Activated CD8-positive, alpha-beta memory T cell treated with anti-CD3 and anti-CD28 coated beads for 4 hours (primary cell): ENCODE results near the gene COL27A1.

ENCODE experiments used
- DNase-seq, 2 donors: peaks; one replicate each; pipeline ENCODE4 v3.0.0-alpha.2; 2020; ENCODE audit warnings: low read depth in 2 of 2

The COL27A1 gene

DNA sequence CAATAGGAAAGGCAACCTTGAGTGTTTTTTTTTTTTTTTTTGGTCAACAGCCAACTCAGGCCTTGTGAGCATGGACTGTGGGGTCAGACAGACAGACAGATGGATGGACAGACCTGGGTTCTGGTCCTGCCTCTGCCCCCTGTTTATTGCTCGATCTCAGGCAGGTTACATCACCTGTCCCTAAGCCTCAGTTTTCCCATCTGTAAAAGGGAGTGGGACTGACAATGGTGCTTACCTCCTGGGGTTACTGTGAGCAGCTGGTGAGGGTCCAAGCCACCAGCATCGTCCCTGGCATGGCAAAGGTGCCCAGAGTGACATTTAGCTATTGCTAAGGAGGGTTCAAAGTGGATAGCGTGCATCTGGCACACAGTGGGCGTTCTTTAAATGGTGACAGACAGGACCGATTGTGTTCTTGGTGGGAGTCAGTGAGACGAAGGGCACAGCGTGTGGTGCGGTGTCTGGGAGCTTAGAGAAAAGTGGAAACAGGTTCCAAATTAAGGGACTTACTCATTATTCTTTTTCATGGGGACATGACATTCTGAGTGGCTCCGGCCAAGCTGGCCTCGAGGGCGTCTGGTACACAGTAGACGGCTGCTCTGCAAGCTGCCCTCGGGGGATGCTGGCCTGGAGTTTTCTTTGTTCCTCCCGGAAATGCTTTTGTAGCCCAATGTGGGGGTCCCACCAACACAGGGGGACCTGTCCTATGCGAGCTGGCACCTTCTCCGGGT is 72.1 kb downstream of the COL27A1 start:
- no peak for DNase-seq

DNA sequence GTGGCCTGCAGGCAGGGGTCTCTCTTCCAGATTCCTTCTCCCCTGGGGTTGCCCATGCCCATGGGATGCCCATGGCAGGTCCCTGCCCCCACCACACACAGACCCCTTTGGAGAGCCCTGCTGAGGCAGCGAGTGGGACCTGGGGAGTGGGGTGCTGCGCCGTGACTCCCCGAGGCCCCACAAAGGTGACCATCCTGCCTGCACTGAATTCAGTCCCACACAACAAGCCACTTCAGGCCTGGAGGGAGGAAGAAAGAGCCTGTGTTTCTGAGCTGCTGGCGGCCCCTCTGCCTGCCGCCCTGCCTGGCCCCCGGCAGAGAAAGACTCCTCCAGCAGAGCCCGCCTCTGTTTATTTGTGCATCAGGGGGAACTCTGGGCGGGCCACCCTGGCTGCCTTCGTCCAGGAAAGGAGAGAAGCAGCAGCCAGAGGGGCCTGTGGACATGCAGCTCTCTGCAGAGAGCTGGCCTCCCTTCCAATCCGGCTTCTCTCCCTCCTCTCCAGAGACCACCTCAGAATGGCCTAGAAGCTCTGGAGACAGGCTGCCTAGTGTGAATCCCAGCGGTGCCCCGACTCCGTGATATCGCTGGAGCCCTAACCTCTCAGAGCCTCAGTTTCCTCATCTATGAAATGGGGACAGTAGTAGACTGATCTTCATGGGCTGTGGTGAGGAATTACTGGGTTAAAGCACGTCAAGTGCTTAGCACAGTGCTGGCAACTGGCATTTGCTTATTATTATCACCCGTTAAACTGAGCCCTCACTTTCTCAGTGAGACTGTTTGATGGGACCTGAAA is 72.9 kb downstream of the COL27A1 start:
- DNase-seq, result no peak

DNA sequence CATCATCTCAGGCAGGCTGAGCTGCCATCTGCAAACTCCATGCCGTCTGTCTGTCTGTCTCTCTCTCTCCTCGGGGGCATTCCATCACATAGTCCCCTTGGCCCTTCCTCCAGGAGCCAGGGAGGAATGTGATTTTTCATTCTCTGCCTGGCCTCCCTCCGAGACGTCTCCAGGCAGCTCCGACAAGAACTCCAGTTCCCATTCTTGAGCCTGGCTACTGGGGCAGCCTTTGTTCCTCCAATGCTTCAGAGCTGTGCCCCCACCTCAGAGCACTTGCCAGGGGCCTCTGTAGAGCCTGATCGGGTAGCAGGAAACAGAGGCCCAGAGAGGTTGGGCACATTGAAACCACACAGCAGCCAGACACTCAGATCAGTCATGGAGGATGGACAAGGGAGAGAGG is 74.0 kb downstream of the COL27A1 start:
- no peak for DNase-seq

DNA sequence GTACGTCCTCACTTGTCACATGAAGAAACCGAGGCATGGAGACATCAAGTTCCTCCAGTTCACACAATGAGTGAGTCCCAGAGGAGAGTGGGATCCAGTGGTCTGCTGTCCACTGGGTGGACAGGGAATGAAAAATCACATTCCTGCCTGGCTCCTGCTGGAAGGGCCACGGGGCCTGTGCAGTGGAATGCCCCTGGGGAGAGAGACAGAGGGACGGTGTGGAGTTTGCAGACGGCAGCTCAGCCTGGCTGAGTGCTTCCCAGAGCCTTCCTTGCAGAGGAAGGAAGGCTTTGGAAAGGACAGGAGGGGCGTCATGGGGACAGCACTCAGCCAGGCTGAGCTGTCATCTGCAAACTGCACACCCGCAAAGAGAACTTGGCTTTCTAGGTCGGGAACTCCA is 74.7 kb downstream of the COL27A1 start:
- no peak for DNase-seq

DNA sequence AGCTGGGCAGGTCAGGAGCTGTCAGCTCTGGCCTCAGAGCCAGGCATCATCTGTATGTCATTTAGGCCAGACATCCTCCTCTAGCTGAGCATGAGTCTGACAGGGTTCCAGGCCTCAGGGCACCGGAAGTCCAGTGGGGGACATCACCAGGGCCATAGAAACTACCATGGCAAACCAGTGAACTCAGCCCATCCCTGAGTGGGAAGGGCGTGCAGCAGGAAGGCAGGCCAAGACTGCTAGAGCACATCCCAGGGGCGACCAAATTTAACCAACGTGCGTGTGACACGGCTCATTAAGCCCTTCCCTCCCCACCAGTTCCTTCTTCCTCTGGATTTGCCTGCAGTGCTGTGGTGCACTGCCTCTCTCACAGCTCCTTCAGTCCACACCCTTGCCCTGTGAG is 75.9 kb downstream of the COL27A1 start:
- no peak for DNase-seq

DNA sequence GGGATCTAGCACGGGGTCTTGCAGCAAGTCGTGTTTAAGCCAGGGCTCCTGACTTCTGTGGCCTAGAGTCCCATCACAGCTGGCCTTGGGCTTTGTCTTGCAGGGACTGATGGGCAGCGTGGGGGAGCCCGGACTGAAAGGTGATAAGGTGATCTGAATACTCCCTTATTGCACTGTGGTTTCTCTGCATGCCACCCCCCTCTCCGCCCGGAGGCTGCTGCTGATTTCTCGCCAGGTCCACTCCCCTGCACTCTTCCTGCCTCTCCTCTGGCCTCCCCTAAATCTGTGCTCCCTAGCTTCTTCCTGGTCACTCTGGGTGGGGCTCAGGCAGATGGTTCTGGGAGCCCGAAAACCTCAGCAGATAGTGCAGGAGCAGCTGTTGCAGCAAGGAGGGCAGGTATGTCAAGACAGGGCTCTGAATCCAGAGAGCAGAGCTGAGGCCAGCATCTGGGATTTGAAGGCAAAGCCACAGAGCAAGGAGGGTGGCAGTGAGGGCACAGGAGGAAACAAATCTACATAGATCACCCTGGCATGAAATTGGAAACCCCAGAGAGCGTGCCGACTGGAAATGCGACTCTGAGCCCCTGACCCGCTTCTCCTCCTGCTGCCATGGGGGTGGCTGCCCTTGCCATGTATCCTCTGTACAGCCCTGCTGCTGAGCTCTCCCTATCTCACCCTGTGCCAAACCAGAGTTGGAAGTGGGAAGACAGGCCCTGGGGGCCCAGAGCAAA is 76.5 kb downstream of the COL27A1 start:
- no peak for DNase-seq

DNA sequence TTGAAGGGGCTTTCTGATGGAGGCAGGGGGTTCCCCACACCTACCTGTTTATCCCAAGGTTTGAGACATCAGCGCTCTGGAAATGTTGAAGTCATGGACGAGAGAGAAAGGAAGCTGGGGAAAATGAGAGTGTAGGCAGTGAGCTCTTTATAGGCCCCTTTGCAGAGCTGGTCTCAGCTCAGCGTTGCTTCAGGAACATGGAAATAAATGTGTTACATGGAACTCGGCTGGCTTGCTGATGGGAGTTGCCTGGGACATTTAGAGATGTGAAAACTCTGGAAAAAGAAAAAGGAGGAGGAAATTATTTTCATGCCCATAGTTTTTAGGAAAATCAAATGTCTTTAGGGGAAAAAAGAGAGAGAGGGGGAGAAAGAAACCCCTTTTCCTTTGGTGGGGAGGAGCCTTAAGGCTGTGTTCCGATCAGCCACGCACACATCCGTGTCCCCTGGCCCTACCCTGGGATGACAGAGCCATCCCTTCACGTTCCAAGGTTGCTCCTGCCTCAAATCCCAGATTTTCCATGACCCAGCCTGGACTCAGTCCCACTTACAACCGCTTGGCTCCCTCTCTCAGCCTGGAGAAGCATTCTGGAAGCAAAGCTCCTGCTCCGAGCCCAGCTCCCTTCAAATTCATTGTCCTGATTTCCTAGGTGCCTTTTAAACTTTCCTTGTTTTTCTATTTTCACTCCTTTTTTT is 78.3 kb downstream of the COL27A1 start:
- no peak for DNase-seq

DNA sequence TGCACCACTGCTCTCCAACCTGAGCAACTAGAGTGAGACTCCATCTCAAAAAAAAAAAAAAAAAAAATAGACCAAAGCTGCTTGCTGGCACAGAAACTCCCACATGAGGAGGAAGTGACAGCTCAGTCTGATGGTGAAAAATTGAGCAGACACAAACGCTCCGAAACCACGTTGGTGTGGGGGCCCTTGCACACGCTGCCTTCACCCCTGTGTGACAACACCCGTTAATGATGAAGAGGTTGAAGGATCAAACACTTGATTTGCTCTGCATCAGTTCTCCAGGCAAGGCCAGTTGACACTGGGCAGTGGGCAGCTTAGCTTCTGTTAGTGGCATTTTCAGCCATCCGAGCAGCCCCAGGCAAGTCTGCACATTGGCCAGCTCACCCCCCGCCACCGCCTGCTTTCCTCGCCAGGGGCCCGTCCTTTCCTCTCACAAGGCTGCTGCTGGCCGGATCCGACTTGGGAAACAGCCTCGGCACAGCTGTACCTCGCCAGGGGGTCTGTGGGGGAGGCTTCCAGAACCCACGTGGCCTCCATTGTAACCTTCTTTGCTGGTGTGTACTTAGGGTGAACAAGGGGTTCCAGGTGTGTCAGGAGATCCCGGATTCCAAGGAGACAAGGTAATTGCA is 79.8 kb downstream of the COL27A1 start:
- DNase-seq, result no peak

DNA sequence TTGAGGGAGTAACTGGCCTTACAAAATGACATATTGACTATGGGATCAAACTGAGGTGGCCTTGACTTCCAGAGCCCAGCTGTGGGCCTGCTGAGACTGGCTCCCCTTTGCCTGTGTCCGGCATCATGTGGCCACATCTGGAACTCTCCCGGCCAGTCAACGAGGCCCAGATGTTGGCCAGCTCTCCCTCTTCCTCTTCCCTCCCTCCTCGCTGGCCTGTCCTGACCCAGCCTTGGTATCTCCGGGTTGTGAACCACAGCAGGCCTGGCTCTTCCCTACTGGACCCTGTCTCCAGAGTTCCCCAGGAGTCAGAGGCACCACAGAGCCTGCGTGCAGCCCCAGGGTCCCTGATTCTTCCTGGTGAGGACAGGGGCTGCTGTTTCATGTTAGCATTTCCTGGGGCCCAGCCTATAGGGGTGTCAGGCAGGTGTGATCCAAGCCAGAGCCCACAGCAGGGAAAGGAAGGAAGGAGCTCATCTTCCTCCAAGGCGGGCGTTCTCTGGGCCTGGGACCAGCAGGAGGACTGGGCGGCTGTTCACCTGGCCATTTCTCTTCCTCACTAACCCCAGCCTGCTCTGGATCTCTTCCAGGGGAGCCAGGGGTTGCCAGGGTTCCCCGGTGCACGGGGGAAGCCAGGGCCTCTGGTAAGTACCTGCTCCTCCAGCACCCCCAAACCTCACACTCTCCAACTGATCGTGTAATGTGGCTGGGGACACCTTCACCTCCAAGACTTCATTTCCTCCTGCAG is 81.2 kb downstream of the COL27A1 start:
- no peak for DNase-seq

DNA sequence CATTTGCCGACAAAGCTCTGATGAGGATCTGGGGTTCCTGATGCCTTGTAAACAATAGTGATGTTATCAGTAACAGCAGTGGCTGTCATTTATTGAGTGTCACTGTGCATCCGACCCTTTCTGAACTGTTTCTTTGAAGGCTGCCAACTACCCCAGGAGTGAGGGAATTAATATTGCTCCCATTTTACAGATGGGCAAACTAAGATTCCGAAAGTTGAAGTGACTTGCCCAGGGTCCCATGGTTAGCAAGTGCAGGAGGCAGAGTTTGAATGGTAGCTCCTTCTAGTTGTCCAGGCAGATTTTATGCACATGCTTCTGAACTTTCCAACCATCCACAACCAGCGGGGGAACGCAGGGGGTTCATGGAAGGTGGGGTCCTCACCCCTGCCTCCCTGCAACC is 81.9 kb downstream of the COL27A1 start:
- DNase-seq, result no peak

DNA sequence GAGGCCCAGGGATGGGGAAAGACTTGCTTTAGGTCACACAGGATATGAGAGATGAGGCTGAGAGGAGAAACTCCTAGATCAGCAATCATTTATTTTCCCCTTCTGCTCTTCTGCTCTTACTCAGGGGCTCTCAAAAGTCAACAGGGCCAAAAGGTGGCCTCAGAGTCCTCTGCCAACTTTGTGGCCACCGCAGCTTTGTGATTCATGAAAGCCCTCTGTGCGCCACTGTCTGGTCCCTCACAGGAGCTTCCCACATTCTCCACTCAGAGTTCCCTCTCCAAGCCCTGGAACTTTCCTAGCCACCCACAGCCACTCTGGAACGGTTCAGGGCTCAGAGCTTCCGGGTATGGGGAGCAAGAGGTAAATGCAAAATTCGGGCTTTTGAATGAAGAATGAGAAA is 82.4 kb downstream of the COL27A1 start:
- no peak for DNase-seq

DNA sequence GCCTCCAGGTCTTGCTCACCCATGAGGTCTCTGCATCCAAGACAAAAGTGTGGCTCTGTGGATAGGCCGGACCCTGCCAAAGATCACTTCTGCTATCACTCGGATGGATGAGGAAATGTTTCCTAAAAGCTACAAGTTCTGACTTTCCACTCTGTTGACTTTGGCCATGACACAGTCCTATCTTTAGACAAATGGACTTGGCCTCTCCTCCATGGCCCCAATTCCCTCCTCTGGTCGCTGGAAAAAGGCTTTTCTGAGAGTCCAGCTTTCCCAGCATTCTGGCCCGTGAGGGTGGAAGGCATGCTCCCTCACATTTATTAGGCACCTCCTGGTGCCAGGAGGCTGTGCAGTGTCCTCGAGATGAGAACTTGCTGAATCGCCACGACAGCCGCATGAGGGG is 83.1 kb downstream of the COL27A1 start:
- no peak for DNase-seq

DNA sequence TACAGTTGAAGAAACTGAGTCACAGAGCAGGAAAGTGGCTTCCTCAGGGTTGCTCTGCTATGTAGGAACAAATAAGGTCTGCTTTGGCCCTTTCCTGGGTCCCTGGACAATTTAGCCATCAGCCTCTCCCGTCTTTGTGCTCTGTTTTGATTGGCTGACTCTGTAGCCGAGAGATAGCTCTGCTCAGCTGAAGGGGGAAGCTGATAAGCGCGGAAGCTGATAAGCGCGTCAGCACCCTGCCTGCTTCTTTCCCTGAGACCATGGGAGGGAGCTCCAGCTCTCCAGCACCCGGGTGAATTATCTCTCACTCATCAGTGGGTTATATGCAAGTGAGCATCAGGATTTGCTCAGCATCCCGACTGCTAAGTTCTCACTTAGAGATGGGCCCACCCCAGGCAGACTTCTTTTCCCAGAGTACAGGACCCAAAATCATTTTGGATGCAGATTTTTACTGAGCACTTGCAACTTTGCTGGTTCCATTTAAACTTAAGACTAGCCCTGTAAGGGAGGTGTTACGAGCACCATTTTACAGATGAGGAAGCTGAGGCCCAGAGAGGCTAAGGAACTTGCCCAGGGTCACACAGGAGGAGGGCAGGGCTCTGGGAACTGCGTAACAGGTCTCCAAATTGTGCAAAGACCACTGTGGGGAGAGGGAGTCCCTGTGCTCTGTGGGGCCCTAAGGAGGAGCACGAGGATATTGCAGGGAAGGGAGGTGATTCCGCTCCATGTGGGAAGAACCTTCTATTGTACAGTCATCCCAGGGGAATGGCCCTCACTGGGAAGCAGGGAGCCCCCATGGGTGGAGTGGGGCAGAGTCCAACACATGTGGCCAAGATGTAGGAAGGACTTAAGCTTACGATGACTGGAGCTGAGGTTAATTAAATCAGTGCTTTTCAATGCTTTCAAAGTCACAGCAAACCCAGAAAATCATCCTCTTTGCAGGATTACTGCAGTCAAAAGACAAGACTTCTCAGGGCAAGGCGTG is 83.8 kb downstream of the COL27A1 start:
- no peak for DNase-seq

DNA sequence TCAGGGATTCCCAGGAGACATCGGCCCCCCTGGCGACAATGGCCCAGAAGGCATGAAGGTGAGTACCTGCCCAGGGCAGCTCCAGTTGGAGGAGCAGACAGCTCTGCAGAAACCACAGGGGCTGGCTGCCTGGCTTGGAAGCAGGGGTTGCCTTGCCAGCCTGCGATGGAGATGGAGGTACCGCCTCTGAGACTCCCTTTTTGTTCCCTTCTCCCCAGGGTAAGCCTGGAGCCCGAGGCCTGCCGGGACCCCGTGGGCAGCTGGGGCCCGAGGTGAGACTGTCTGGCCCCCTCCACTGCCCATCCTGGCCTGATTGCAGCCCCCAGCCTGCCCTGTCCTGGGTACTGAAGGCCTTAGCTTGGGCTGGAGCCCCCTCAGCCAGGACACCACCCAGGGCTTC is 84.9 kb downstream of the COL27A1 start:
- no peak for DNase-seq

DNA sequence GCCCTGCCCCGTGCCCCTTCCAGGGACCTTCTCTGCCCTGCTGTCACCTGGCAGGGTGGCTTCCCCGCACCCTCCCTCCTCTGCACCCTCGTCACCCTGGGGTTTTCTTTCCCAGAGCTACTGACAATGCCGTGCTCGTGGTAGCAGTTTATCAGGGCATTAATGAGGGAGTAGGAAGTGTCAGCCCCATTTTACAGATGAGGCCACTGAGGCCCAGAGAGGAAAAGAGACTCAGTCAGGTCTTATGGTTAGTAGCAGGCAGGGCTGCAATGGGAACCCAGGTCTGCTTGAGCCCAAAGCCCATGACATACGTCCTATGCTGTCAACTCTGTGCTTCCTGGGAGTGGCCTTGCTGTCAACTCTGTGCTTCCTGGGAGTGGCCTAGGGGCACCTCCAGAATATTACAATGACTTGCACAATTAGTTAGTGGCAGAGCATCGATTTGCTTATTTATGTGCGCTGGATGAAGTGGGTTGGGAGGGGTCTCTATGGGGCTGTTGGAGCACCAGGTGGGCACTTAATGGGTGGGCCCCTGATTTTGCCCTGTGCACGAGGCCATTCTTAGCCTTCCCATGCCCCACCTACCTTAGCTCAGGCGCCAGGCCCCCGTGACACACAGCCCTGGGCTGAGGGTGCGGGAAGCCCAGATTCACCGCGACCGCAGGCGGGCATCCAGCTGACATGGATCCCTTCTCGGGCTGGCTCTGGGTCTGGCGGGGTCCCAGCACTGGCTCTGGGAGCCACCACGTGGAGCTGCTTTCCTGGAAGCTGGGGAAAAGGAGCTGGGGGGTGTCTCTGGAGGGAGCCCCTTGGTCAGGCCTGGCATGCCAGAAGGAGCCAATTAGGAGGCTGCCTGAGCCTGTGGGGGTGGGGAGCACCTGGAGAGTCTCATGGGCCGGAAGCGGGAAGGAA is 85.6 kb downstream of the COL27A1 start:
- DNase-seq, result no peak

DNA sequence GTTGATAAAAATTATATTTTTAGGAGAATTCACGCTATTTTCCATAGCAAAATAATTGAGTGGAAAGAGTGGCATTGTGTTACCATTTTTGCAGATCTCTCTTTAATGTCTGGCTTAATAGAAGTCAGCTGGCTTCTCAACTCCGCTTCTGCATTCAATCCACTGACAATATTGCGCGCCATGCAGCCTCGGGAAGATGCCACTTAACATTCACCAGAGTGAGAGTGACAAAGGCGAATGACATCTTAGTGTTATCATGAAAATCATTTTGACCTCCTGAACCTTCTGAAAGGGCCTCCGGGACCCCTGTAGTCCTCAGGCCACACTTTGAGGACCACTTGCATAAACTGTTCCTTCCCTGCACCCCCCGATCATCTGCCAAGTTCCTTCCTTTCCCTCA is 87.5 kb downstream of the COL27A1 start:
- DNase-seq, result no peak

DNA sequence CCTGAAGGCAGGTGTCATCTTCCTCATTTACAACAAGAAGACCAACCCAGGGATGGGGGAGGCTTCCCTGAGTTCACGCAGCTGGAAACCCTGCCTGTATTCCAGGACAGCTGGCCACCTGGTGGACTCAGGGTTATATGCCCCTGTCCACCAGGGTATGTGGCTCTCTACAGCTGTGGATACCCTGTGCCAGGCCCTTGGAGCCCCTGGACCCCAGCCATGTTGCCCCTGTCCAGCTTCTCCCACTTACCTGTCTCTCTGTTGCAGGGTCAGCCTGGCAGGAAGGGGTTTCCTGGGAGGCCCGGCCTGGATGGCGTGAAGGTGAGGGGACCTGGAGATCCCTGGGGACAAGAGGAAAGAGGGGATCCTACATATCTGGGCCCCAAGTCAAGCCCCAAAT is 87.9 kb downstream of the COL27A1 start:
- DNase-seq, result no peak

DNA sequence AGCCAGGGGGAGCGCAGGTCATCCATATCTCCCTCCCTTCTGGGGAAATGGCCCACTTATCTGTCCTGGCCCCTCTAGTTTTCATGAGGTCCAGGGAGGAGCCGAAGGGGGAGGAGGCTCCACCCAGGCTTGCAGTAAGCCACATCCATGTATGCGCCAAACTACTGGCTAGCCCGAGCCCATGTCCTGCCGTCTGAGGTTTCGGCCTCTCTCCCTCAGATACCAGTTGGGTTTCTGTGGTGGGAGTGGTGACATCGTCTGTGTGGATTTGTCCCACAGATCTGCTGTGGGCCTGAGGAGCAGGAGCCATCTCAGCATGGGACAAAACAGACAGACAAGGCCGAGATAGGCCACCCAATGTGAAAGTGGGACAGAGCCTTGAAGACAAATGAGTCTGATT is 89.2 kb downstream of the COL27A1 start:
- DNase-seq, result no peak

DNA sequence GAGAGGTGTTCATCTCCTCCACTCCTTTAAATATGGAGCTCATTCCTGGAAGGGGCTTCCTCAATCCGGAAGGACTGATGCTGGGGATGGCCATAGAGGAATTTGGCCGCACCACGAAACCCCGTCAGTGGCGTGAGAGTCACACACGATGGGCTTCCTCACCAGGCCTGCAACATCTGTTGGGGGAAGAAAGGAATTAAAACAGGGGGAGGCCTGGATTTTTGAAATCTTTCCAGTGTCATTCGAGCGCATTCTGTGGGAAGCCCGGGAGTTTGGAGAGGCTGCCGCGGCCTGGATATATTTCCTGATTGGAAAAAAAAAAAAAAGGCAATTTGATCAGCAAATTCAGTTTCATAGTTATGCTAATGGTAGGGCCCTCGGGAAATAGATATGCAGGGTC is 91.2 kb downstream of the COL27A1 start:
- DNase-seq, result no peak
